Retina (tissue), 1 donor: ENCODE results near the gene POTEF.
"Not testable (repeated sequence)": the region's sequence is repeated elsewhere in the genome, so short reads cannot be mapped to it uniquely, and the experiment has no call there.

Experiments used
- DNase-seq: peaks from one replicate; pipeline ENCODE4 v3.0.0-alpha.2; 2016

The POTEF gene

GRCh38 chr2:130152136-130152815 is 23.3 kb upstream of the POTEF start:
- DNase-seq = not testable (repeated sequence)

- not testable (repeated sequence) for DNase-seq
These were observed 22.1 kb upstream of the POTEF start for GRCh38 chr2:130151145-130151512.

GRCh38 chr2:130150181-130151144 is 21.4 kb upstream of the POTEF start:
- DNase-seq = no peak

DNA sequence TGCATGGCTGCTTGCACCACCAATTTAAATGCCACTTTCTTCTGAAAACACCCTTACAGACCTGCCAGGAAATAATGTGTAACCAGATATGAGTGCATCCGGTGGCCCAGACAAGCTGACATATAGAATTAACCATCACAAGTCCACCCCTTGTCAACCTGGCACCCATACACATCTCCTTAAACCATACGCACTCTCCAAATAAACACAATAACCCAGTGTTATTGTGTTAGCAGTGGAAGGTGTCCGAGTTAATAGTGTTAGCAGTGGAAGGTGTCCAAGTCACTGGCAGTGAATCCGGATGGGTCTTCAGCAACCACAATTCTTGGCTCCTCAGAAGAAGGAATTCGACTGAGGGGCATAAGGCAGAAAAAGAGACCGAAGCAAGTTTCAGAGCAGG is 19.5 kb upstream of the POTEF start:
- not testable (repeated sequence) for DNase-seq

DNA sequence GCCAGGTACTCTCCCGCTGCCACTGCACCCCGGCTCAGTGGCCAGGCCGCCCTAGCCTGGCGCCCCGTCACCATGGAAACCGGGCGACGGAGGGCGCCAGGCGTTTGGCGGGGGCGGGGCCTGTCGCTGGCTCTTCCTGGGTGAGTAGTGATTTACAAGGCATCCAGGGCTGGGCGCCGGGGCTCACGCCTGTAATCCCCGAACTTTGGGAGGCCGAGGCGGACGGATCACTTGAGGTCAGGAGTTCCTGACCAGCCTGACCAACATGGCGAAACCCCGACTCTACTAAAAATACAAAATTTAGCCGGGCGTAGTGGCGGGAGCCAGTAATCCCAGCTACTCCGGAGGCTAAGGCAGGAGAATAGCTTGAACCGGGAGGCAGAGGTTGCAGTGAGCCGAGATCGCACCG is 16.0 kb upstream of the POTEF start, which contains the start of gene CCDC74B:
TSS of gene CCDC74B (minus strand) at position 107 of the 409 bp plus-strand sequence. CDS start 116 bp downstream, outside the sequence.
- peak; percentile 75 for DNase-seq

GRCh38 chr2:130143266-130144039 is 14.4 kb upstream of the POTEF start:
- DNase-seq = peak; percentile 13

DNA sequence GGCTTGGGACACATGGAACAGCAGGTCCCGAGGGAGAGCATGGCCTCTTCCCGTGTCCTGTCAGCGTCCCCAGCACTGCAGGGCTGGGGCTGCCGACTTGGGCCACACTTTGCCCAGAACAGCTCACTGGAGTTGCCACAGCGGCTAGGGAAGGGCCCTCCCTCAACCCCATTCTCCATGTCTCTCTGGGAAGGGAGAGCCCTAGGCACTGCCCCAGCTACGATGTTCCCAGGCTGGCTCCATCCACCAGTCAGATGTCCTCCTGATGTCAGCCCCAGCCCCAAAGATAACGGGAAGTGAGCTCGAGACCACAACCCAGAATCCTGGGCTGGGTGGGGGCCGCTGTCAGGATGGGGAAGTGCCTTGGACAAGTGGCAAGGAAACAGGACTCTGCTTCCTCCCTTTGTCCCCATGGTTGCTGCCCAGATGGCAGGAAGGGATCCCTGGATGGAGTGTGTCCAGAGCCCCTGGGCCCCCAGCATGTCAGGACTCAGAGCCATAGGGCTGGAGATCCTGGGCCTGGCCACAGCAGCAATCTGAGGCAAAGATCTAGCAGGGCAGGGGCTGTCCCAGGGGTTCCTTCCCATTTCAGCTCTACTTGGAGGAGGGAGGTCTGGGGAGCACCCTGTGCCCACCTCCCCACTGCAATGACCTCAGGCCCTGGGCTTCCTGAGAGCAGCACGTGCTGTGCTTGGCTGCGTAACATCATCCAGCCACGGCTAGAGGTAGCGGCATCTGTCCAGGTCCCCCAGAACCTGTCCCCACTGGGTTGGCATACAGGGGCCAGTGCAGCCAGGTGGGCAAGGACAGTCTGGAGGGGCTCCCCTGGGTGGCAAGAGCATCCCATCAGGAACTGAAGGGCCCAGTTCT is 13.6 kb upstream of the POTEF start:
- DNase-seq = not testable (repeated sequence)

DNA sequence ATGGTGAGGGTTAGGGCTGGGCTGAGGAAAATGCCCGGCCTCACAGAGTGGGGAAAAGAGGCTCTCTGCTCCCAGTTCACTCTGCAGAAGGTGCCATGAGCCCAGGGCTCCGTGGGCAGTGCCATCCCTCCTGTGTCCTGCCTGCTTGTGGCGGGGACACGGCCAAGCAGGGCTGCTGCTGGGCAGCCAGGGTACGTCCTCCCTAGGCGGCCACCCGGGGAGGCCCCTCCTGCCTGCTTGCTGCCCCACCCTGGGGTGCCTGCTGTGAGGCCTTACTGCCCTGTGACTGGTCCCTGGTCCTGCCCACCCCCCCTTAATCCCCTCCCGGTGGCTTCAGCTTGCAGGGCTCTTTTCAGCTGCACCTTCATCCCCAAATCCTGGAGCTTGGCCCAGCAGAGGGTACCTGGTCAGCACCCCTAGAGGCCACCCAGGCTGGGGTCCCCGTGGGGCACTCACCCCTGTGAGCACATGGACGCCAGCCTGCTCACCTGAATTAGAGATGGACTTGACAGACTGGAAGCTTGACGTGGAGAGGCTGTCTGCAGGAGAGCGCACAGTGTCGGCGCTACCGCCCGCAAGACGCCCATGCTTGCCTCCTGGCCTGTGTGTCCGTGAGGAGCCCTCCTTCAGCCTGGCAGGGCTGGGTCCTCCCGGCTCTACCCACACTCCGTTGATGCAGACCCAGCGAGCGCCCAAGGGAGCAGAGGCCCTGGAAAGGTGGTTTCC is 12.8 kb upstream of the POTEF start:
- not testable (repeated sequence) for DNase-seq

DNA sequence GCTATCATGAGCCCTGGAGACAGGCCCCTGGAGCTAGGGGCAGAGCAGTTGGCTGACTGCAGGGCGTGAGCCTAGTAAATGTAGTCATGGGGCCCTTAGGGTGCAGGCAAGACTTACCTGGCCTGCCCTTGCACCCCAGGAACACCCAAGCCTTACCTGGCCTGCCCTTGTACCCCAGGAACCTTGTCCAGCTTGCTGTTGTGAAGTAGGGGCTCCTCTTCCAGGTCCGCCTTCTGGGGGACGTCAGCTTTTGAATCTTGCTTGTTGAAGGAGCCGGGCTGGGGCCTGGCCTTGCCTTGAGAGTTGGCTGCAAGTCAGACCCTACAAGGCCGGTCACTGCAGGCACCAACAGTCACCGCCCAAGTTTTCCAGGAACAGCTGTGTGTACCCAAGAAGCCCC is 12.0 kb upstream of the POTEF start:
- DNase-seq = not testable (repeated sequence)

- not testable (repeated sequence) for DNase-seq
These were observed 11.5 kb upstream of the POTEF start for GRCh38 chr2:130140516-130140915.

GRCh38 chr2:130139331-130140280 is 10.6 kb upstream of the POTEF start:
- DNase-seq = not testable (repeated sequence)

- not testable (repeated sequence) for DNase-seq
These were observed 9.8 kb upstream of the POTEF start for GRCh38 chr2:130138841-130139251.

GRCh38 chr2:130138326-130138725 is 9.3 kb upstream of the POTEF start:
- not testable (repeated sequence) for DNase-seq

DNA sequence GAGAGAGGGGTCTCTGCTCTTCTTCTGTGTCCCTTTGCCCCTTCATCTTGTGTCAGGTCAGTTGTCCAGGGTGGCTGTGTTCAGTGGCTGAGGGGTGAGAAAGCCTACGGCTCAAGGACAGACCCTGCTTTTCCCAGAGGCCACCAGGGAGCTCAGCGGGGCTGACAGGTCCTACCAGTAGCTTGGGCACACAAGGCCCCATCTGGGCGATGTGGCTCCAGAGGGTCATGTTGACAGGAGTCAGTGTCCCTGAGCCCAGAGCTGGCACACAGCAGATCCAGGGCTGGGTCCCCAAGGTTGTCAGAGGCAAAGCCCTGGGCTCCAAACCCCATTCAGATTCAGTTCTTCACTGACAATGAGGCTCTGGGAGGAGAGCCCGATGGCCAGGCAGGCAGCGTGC is 8.1 kb upstream of the POTEF start:
- not testable (repeated sequence) for DNase-seq

GRCh38 chr2:130136546-130136945 is 7.5 kb upstream of the POTEF start:
- DNase-seq = not testable (repeated sequence)

GRCh38 chr2:130135692-130136541 is 6.9 kb upstream of the POTEF start:
- no peak for DNase-seq

GRCh38 chr2:130128464-130128863 is 558 bp downstream of the POTEF start:
- DNase-seq = not testable (repeated sequence)

GRCh38 chr2:130127726-130128125 is 1.3 kb downstream of the POTEF start:
- not testable (repeated sequence) for DNase-seq

- not testable (repeated sequence) for DNase-seq
These were observed 8.1 kb downstream of the POTEF start for GRCh38 chr2:130120924-130121323.
